GM18907 (cell line): Measurements from ENCODE around the gene TRMT112.

Experiments used
- ATAC-seq: cut with Tn5 transposase; IDR thresholded peaks from one replicate; pipeline ENCODE4 v1.9.1; 2021; ENCODE audit warnings: mild to moderate bottlenecking, moderate library complexity; ENCODE audit not compliant: unreplicated experiment

TRMT112 gene

GRCh38 chr11:64281957-64282770, 35.2 kb downstream of the TRMT112 start:
- no peak for ATAC-seq

GRCh38 chr11:64278576-64279190, 38.7 kb downstream of the TRMT112 start:
- ATAC-seq: no peak

DNA sequence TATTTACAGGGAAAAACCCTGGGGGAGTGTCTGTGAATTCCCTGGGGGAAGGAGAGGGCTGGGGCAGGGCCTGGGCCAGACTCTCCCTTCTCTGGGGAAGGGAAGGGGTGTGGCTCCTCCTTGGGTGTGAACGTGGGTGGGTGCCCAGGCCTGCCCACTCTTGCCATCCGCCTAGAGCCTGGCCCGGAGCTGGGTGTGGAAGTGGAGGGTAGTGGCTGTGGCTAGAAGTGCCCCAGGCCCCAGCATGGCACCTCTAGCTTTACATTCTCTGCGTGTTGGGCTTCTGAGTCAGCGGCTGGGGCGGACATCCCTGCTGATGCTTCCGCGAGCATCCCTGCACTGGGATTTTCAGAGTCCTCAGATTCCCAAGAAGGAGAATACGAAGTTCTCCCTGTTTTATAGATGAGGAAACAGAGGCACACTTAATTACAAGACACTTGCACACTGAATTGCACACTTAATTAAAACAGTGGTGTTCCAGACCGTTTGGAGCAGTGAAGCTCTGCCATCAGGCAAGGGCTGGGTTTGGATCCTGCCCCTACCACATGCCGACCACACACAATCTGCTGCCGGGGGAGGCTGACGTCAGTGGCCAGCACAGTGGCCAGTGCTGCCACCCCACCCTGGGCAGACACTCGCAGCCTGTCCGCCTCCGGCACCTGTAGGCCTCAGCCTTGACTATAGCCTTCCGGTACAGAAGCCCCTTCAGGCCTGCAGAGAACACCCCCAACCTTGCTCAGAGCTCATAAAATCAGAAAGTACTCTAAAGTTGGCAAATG, 40.5 kb downstream of the TRMT112 start:
- ATAC-seq: no peak

- ATAC-seq: no peak
These were observed 41.5 kb downstream of the TRMT112 start for GRCh38 chr11:64275841-64276240.

DNA sequence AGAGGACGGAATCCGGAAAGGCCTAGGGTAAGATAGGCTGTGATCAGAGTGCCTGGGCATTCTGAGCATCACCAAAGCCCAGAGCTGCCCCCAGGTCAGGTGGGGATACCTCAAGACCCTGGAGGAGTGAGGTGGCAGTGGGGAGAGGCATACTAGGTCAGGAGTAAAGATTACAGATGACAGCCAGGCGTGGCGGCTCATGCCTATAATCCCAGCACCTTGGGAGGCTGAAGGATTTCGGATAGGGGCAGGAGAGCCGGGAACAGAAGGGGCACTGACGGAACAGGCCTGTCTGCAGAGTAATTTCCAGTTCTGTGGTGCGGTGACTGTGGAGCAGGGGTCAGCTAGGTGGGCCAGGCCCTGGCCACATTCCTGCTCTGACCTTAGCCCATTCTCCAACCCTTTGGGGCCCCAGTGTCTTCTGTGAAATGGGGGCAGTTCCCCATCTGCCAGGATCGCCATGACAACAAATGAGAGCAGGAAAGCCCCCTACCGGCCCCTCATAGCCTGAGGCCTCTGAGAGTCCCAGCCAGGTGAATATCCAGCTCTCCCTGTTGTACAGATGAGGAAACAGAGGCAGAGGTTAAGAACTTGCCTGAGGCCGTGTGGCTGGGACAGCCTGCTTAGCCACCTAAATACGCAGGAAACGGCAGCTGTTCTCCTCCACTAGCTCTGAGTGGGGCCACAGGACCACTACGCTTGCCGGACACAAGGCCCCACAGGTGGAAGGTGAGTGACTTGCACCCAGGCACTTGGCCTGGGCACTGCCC, 42.1 kb downstream of the TRMT112 start:
- ATAC-seq: no peak

DNA sequence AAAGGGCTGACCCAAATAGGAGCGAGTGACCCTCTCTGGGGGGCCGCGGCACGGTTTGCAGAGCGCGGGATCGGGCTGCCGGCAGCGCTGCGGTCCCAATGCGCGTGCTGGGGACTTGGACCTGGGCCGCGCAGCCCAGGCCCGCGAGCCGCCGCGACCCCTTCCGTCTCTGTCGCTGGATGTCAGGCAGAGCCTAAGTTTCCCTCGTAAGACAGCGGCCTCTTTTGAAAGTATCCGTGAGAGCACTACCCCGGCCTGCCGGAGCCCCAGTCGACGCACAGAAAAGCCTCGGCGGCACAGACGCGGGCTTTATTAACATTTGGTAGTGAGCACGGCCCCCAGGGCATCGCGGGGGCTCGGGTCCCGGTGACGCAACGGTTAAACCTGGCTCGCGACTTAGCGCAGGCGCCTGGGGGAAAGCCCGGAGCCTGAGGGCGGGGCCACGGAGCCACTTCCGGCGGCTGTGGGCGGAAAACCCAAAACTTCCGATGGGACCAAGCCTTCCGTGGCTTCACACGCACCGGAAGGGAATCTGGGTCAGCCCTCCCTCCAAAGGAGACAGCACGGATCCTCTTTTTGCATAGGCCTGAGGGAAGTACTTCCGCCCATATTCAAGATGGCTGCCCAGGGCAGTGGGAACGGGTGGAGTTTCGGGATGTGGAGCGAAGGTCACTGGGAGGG, 47.7 kb downstream of the TRMT112 start:
- ATAC-seq: peak; percentile 68

- peak; percentile 10 for ATAC-seq
These were observed 48.3 kb downstream of the TRMT112 start for GRCh38 chr11:64268893-64269539.

DNA sequence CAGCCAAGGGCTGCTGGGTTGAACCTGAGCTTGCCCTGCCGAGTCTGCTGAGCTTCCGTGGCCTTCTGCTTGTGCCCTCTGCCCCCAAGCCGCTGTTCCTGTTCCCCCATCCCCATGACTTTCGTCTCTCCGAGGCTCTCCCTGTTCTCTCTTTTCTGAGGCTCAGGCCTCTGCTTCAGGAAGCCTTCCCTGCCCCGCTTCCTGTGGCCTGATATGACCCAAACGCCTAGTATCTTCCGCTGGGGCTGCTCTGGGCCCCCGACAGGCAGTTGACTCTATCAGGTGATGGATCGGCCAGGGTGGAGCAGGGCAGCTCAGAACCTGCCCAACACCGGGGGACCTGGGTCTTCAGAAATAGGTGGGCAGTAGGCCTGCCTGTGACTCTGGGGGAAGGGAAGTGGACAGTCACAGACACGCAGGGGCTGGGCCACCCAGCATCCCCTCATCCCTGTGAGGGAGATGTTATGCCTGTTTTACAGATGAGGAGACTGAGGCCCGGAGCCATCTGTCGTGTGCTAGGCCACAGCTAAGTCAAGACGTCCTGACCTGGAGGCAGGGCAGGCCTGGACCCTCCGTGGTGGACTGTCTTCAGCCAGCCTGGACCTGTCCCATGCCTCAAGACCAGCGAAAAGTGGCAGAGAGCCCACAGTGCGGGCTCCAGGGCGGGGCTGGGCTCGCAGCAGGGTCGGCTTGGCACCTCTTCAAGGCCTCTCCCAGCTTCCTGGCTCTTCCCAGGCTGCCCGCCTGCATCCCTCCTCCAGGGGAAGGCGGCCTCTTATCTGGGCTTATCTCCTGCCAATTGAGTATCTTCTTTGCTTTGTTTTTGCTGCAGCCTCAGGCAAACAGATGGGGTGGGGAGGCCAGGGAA, 49.1 kb downstream of the TRMT112 start:
- ATAC-seq: no peak

DNA sequence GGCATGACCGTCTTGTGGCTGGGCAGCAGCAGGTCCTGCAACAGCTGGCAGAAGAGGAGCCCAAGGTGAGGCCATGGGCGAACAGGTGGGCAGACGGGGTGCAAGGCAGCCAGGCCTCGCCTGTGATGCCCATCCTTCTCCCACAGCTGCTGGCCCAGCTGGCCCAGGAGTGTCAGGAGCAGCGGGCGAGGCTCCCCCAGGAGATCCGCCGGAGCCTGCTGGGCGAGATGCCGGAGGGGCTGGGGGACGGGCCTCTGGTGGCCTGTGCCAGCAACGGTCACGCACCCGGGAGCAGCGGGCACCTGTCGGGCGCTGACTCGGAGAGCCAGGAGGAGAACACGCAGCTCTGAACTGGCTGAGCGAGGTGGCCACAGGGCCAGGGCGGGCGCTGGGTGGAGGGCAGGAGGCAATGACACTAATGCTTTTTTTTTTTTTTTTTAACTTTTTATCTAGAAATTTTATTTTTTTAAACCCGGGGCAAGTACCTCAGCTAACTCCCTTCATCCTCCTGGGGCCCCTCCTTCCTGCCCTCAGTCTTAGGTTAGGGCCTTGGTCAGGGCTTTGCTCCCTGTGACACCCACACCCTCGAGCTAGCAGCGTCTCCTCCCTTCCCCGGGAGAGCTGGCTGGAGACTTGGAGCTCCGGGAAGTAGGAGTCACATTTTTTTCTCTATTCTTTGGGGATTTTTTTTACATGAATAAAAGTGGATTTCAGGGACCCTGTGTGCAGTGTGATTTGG, 50.0 kb downstream of the TRMT112 start:
- no peak for ATAC-seq
